GM13977 (cell line): ENCODE measurements around the gene MXD1.

Experiments used
- DNase-seq: peaks from one replicate; pipeline ENCODE4 v3.0.0; 2012; ENCODE audit warnings: low spot score
- CTCF ChIP-seq: IDR thresholded peaks from 2 replicates; pipeline ENCODE4 v1.5.1; 2012; ENCODE audit warnings: mild to moderate bottlenecking, control low read depth; ENCODE audit not compliant: insufficient read depth; ENCODE audit errors: extremely low read depth, missing control alignments
- in situ Hi-C: fragments of 300-500 bp; cut with MboI; formaldehyde crosslinking; loops from one replicate; pipeline ENCODE4 v1.12.0; 2022; ENCODE audit warnings: low sequenced_read_pairs, low pct_unique_long_range_greater_than_20kb, mixed read lengths, inconsistent platforms; ENCODE audit not compliant: unreplicated experiment

MXD1 gene

GRCh38 chr2:69933839-69934613 lies 19.1 kb downstream of the MXD1 start:
- in situ Hi-C loops = no loop called here
- TF ChIP-seq CTCF = no peak
- no peak for DNase-seq

- in situ Hi-C loops = no loop called here
- no peak for TF ChIP-seq CTCF
- DNase-seq = no peak
Measured at GRCh38 chr2:69934614-69934908, 19.7 kb downstream of the MXD1 start.

GRCh38 chr2:69935011-69935410 lies 20.1 kb downstream of the MXD1 start:
- DNase-seq = no peak
- in situ Hi-C loops = no loop called here
- TF ChIP-seq CTCF = no peak

- in situ Hi-C loops = no loop called here
- DNase-seq = no peak
- no peak for TF ChIP-seq CTCF
Measured at GRCh38 chr2:69936906-69937305, 22.0 kb downstream of the MXD1 start.

GRCh38 chr2:69937968-69938367 lies 23.1 kb downstream of the MXD1 start:
- TF ChIP-seq CTCF = no peak
- DNase-seq = no peak
- in situ Hi-C loops = no loop called here

- no peak for DNase-seq
- TF ChIP-seq CTCF = no peak
- in situ Hi-C loops = no loop called here
Measured at GRCh38 chr2:69939722-69940121, 24.8 kb downstream of the MXD1 start.
